Activated CD4-positive, alpha-beta T cell treated with anti-CD3 and anti-CD28 coated beads, Interleukin-2, Interleukin-6, amounts not matched to agents 100 ng/mL and 50 ng/mL, durations not matched to agents 16 hours and 8 hours (primary cell): ENCODE results near the gene EXO5.
"Not testable (repeated sequence)": the region's sequence is repeated elsewhere in the genome, so short reads cannot be mapped to it uniquely, and the experiment has no call there.

Experiments
- DNase-seq: peaks from one replicate; pipeline ENCODE4 v3.0.0-alpha.2; 2020

EXO5 gene

DNA sequence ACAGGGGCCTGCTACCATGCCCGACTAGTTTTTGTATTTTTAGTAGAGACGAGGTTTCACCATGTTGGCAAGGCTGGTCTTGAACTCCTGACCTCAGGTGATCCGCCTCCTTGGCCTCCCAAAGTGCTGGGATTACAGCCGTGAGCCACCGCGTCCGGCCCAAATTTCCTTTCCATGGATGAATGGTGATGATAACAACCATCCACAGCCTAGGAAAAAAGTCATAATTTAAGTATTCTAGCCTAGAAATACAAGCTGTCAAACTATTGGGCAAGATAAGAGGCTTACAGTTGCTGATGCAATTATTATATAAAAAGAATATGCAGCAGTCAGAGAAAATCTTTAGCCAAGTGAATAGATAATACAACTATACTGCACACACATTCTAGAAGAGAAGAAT, 46.2 kb downstream of the EXO5 start:
- not testable (repeated sequence) for DNase-seq

DNA sequence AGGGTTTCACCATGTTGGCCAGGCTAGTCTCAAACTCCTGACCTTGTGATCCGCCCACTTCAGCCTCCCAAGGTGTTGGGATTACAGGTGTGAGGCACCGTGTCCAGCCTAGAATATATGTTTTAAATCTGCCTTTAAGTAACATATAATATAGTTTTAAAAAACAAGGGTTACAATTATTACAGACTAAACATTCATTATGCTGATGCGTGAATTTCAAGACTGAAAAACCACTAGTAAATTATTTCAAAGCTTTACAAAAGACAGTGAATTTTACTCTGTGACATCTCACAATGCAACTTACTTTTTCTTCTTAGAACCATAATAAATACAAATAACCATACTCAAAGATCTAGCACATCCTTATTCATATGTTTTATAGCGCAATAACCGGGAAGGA, 47.6 kb downstream of the EXO5 start:
- DNase-seq = no peak

DNA sequence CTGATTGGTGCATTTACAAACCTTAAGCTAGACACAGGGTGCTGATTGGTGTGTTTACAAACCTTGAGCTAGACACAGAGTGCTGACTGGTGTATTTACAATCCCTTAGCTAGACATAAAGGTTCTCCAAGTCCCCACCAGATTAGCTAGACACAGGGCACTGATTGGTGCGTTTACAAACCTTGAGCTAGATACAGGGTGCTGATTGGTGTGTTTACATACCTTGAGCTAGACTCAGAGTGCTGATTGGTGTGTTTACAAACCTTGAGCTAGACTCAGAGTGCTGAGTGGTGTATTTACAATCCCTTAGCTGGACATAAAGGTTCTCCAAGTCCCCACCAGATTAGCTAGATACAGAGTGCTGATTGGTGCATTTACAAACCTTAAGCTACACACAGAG, 49.7 kb downstream of the EXO5 start:
- DNase-seq = not testable (repeated sequence)

DNA sequence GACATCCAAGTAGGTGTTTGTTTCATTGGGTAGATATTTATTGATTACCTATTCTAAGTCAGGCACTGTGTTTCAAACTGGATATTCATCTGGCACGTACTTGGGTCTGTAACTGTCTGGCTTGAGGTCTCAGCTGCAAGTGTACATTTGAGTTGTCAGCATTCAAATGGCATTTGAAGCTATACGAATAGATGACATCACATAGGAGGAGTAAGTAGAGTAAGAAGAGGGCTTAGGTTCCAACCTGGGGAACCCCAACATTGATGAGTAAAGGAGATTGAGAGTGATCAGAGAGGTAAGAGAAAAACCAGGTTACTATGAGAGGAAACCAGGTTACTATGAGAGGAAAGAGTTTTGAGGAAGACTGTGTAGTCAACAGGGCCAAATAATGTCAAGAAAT, 53.6 kb downstream of the EXO5 start:
- DNase-seq = no peak

DNA sequence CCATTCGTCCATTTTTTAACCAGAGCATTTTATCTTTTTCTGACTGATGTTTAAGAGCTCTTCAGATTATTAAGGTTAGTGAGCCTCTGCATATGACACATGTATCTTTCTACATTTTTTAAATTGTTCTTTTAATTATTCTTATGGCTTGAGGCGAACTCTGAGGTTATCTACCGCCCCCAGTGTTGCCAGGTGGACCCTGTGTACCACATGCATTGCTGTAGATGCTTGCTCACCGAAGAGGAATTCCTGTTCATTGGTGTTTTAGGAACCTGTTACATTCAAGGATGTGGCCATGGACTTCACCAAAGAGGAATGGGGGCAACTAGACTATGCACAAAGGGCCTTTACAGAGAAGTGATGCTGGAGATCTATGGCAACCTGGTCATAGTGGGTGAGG, 54.7 kb downstream of the EXO5 start:
- DNase-seq = no peak

DNA sequence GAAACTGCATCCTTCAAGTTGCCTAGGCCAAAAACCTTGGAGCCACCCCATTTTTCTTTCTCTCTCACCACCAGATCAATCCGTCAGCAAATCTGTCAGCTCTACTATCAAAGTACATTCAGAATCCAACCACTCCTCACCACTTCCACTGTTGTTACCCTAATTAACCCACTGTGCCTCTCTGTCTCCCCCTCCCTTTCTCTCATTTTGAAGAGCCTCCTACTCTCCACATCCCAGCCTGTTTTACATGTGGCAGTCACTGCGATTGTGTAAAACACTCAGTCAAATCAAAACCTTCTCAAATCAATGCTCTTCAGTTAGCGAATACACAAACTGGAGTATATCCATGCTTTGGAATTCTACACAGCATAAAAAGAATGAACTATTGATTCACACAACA, 55.9 kb downstream of the EXO5 start:
- no peak for DNase-seq

DNA sequence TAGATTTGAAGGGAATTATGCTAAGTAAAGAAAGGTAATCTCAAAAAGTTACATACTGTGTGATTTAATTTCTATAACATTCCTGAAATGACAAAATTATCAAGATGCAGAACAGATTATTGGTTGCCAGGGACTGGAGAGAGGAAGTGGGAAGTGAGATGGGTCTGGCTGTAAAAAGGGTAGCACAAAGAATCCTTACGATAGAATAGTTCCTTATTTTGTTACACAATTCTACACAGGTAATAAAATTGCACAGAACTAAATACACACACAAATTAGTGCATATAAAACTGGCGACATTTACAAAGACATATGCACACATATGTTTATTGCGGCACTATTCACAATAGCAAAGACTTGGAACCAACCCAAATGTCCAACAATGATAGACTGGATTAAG, 56.3 kb downstream of the EXO5 start:
- DNase-seq = no peak
